Astrocyte (in vitro differentiated cells and primary cell): ENCODE data around the gene WDR35. TPM values are rescaled to one million over a fixed set of nuclear protein-coding genes. Genes with fewer than 3 reads are reported as not detected.

ENCODE experiments used
- DNase-seq: peaks from one replicate; pipeline ENCODE4 v3.0.0-alpha.2; 2010; ENCODE audit warnings: low read depth
- FAIRE-seq: peaks from 2 replicates; lab custom pipeline; 2011; peaks lifted over from hg19 to GRCh38; lab: Jason Lieb, UNC
- H2AFZ ChIP-seq: 2 replicates; pipeline ENCODE4 v1.6.0; 2012; ENCODE audit warnings: low read depth, low read length, inconsistent platforms
- H3K27ac ChIP-seq: 2 replicates; pipeline ENCODE4 v1.5.1; 2011; ENCODE audit warnings: low read depth, low read length, inconsistent platforms
- H3K27me3 ChIP-seq: 2 replicates; pipeline ENCODE4 v1.6.0; 2011; ENCODE audit warnings: low read length, inconsistent platforms; ENCODE audit not compliant: insufficient read depth
- H3K36me3 ChIP-seq: 2 replicates; pipeline ENCODE4 v1.5.1; 2011; ENCODE audit warnings: low read length, inconsistent platforms; ENCODE audit not compliant: insufficient read depth
- H3K4me1 ChIP-seq: 2 replicates; pipeline ENCODE4 v1.5.1; 2011; ENCODE audit warnings: low read length, inconsistent platforms; ENCODE audit not compliant: insufficient read depth
- H3K4me2 ChIP-seq: 2 replicates; pipeline ENCODE4 v1.6.0; 2012; ENCODE audit warnings: low read length, inconsistent platforms
- H3K4me3 ChIP-seq: 2 replicates; pipeline ENCODE4 v1.5.1; 2011; ENCODE audit warnings: low read depth, mild to moderate bottlenecking, low read length, inconsistent platforms; ENCODE audit not compliant: insufficient read depth
- H3K79me2 ChIP-seq: 2 replicates; pipeline ENCODE4 v1.6.0; 2012; ENCODE audit warnings: mild to moderate bottlenecking, low read length, inconsistent platforms; ENCODE audit not compliant: insufficient read depth
- H3K9ac ChIP-seq: 2 replicates; pipeline ENCODE4 v1.6.0; 2012; ENCODE audit warnings: mild to moderate bottlenecking, low read length, inconsistent platforms
- H3K9me3 ChIP-seq: 2 replicates; pipeline ENCODE4 v1.5.1; 2012; ENCODE audit warnings: low read depth, mild to moderate bottlenecking, low read length, inconsistent platforms; ENCODE audit not compliant: insufficient read depth
- H4K20me1 ChIP-seq: 2 replicates; pipeline ENCODE4 v1.6.0; 2012; ENCODE audit warnings: low read length, inconsistent platforms; ENCODE audit not compliant: insufficient read depth
- H3K27ac Mint-ChIP-seq: one replicate; pipeline ENCODE4 v1.8.0; 2021; ENCODE audit warnings: mild to moderate bottlenecking, mixed read lengths; ENCODE audit not compliant: unreplicated experiment
- H3K27me3 Mint-ChIP-seq: one replicate; pipeline ENCODE4 v1.8.0; 2021; ENCODE audit warnings: low read depth, mixed read lengths; ENCODE audit not compliant: unreplicated experiment
- H3K36me3 Mint-ChIP-seq: one replicate; pipeline ENCODE4 v1.8.0; 2021; ENCODE audit warnings: low read depth, mixed read lengths; ENCODE audit not compliant: unreplicated experiment
- H3K4me1 Mint-ChIP-seq: one replicate; pipeline ENCODE4 v1.8.0; 2021; ENCODE audit warnings: low read depth, mixed read lengths; ENCODE audit not compliant: unreplicated experiment
- H3K4me3 Mint-ChIP-seq: one replicate; pipeline ENCODE4 v1.8.0; 2021; ENCODE audit warnings: mild to moderate bottlenecking, moderate library complexity, mixed read lengths; ENCODE audit not compliant: unreplicated experiment
- H3K9me3 Mint-ChIP-seq: one replicate; pipeline ENCODE4 v1.8.0; 2021; ENCODE audit warnings: mild to moderate bottlenecking, mixed read lengths; ENCODE audit not compliant: unreplicated experiment
- CTCF ChIP-seq: IDR thresholded peaks from 2 replicates; pipeline ENCODE4 v1.5.1; 2011; ENCODE audit warnings: low read depth, mild to moderate bottlenecking, inconsistent platforms, low read length, moderate library complexity; ENCODE audit not compliant: insufficient read depth
- EZH2 ChIP-seq: IDR thresholded peaks from 2 replicates; pipeline ENCODE4 v1.6.1; 2012; ENCODE audit warnings: mild to moderate bottlenecking, low read length, inconsistent platforms; ENCODE audit not compliant: insufficient read depth
- total RNA-seq: library from RNA; stranded (reverse); gene quantifications from 2 replicates; pipeline ENCODE4 v1.2.1, GENCODE V29; 2021

The WDR35 gene
- total RNA-seq, 1 donor from 2014 or later, result 9.6 TPM

DNA sequence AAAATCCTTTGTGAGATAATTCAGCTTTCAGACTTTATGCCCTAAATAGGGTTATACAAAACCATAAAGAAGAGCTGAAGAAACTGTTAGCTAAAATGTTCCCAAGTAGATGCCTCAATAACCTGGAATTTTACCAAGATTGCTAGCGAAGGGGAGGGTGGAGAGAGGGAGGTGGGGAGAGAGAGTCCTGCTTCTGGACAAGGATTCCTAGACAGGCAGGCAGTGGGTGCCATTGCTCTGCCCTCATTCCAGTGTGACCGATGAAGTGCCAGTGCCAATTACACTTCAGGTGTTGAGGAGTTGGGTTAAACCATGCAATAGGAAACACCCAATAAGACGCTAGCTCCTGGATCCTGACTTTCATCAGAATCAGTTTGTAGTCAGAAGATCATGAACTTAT, 43.4 kb upstream of the WDR35 start:
- Mint-ChIP-seq H3K27ac (no peak overlapping the region), H3K4me1 (peaks cover 15% of the 10 kb centered on the region), H3K4me3 (no peak overlapping the region), H3K27me3 (no peaks in the 10 kb centered on the region), H3K36me3 (peaks cover 57% of the 10 kb centered on the region), H3K9me3 (no peaks in the 10 kb centered on the region)
- DNase-seq (no peak), FAIRE-seq (no peak)
- Histone ChIP-seq H3K4me2 (no peak overlapping the region), H3K27ac (no peak overlapping the region), H3K9me3 (no peaks in the 10 kb centered on the region), H3K36me3 (peaks cover 70% of the 10 kb centered on the region), H3K27me3 (no peaks in the 10 kb centered on the region), H3K79me2 (peaks cover 24% of the 10 kb centered on the region), H3K9ac (no peak overlapping the region), H4K20me1 (peaks cover 66% of the 10 kb centered on the region), H2AFZ (no peak overlapping the region), H3K4me3 (no peak overlapping the region), H3K4me1 (no peaks in the 10 kb centered on the region)
- TF ChIP-seq EZH2 (no peak), CTCF (no peak)

- H3K27ac Mint-ChIP-seq, result no peak overlapping the region
- no peaks in the 10 kb centered on the region for H3K27me3 Mint-ChIP-seq
- Histone ChIP-seq H3K36me3 (peaks cover 48% of the 10 kb centered on the region), H3K4me1 (peaks cover 9% of the 10 kb centered on the region), H3K9ac (no peak overlapping the region), H4K20me1 (peaks cover 40% of the 10 kb centered on the region), H3K4me3 (no peak overlapping the region), H3K79me2 (peaks cover 4% of the 10 kb centered on the region), H3K27ac (no peak overlapping the region), H3K27me3 (no peaks in the 10 kb centered on the region), H3K4me2 (no peak overlapping the region), H3K9me3 (no peaks in the 10 kb centered on the region), H2AFZ (no peak overlapping the region)
- H3K9me3 Mint-ChIP-seq, result no peaks in the 10 kb centered on the region
- FAIRE-seq (no peak), DNase-seq (no peak)
- peaks cover 21% of the 10 kb centered on the region for H3K4me1 Mint-ChIP-seq
- no peak overlapping the region for H3K4me3 Mint-ChIP-seq
- H3K36me3 Mint-ChIP-seq, result peaks cover 44% of the 10 kb centered on the region
- TF ChIP-seq EZH2 (no peak), CTCF (no peak)
Measured at GRCh38 chr2:20030224-20030623, 40.3 kb upstream of the WDR35 start.

GRCh38 chr2:20027705-20028434, 38.0 kb upstream of the WDR35 start:
- Histone ChIP-seq H2AFZ (no peak overlapping the region), H3K4me1 (peaks cover 9% of the 10 kb centered on the region), H3K9ac (no peak overlapping the region), H3K27ac (no peak overlapping the region), H3K79me2 (peaks cover 4% of the 10 kb centered on the region), H3K27me3 (no peaks in the 10 kb centered on the region), H3K36me3 (peaks cover 26% of the 10 kb centered on the region), H3K9me3 (no peaks in the 10 kb centered on the region), H3K4me3 (no peak overlapping the region), H3K4me2 (no peak overlapping the region), H4K20me1 (peaks cover 17% of the 10 kb centered on the region)
- FAIRE-seq (no peak), DNase-seq (peak; percentile 63)
- Mint-ChIP-seq H3K27ac (peak overlapping the region; percentile 48), H3K4me3 (no peak overlapping the region), H3K9me3 (peaks cover under 1% of the 10 kb centered on the region), H3K4me1 (peaks cover 21% of the 10 kb centered on the region), H3K36me3 (peaks cover 42% of the 10 kb centered on the region), H3K27me3 (no peaks in the 10 kb centered on the region)
- TF ChIP-seq CTCF (no peak), EZH2 (no peak)
